ENCODE measurements around the gene GPR18.

Gene GPR18

GRCh38 chr13:99301056-99301838 is 43.1 kb upstream of the GPR18 start:
- peak; percentile 65 for TF ChIP-seq POLR2AphosphoS5 (IDR thresholded peaks at IDR 0.05; ENCODE audit: low read depth)
- no peak for TF ChIP-seq SPI1 (IDR thresholded peaks at IDR 0.05; ENCODE audit: borderline replicate concordance, low read depth)
- Histone ChIP-seq H3K27me3 (ENCODE audit: insufficient read depth, poor library complexity, severe bottlenecking) (no peaks in the 10 kb centered on the region), H3K4me3 (replicated peaks; ENCODE audit: insufficient read depth, low read length) (no peak overlapping the region), H3K27ac (replicated peaks) (peak overlapping the region; percentile 93)
- DNase-seq (ENCODE audit: low read depth in 1 of 2, low spot score in 1 of 2): no peak

GRCh38 chr13:99299920-99300341 is 41.8 kb upstream of the GPR18 start:
- H3K27me3 ChIP-seq (ENCODE audit: insufficient read depth, poor library complexity, severe bottlenecking): no peaks in the 10 kb centered on the region
- TF ChIP-seq POLR2AphosphoS5 (IDR thresholded peaks at IDR 0.05; ENCODE audit: low read depth) (peak; percentile 58), CTCF (IDR thresholded peaks at IDR 0.05; ENCODE audit: insufficient read depth, low read length) (no peak)
- DNase-seq (ENCODE audit: low read depth in 1 of 2, low spot score in 1 of 2): peak in 1 of 2 experiments; percentile 56
- H3K4me3 ChIP-seq (replicated peaks; ENCODE audit: insufficient read depth, low read length): no peak overlapping the region
- H3K27ac ChIP-seq (replicated peaks): peak overlapping the region; percentile 93

GRCh38 chr13:99299256-99299919 is 41.2 kb upstream of the GPR18 start:
- H3K27ac ChIP-seq (replicated peaks): peak overlapping the region; percentile 93
- TF ChIP-seq SPI1 (IDR thresholded peaks at IDR 0.05; ENCODE audit: borderline replicate concordance, low read depth) (no peak), GABPA (IDR thresholded peaks at IDR 0.05; ENCODE audit: low read depth) (no peak), POLR2AphosphoS5 (IDR thresholded peaks at IDR 0.05; ENCODE audit: low read depth) (no peak), CTCF (IDR thresholded peaks at IDR 0.05; ENCODE audit: insufficient read depth, low read length) (no peak), REST (IDR thresholded peaks at IDR 0.05; ENCODE audit: insufficient replicate concordance, low read depth) (no peak)
- DNase-seq (ENCODE audit: low read depth in 1 of 2, low spot score in 1 of 2): peak in 1 of 2 experiments; percentile 54
- H3K4me3 ChIP-seq (replicated peaks; ENCODE audit: insufficient read depth, low read length): no peak overlapping the region
- no peaks in the 10 kb centered on the region for H3K27me3 ChIP-seq (ENCODE audit: insufficient read depth, poor library complexity, severe bottlenecking)

GRCh38 chr13:99298056-99298455 is 39.9 kb upstream of the GPR18 start:
- Histone ChIP-seq H3K27ac (replicated peaks) (no peak overlapping the region), H3K4me3 (replicated peaks; ENCODE audit: insufficient read depth, low read length) (no peak overlapping the region), H3K27me3 (ENCODE audit: insufficient read depth, poor library complexity, severe bottlenecking) (no peaks in the 10 kb centered on the region)
- TF ChIP-seq POLR2AphosphoS5 (IDR thresholded peaks at IDR 0.05; ENCODE audit: low read depth) (no peak), CTCF (IDR thresholded peaks at IDR 0.05; ENCODE audit: insufficient read depth, low read length) (no peak), GABPA (IDR thresholded peaks at IDR 0.05; ENCODE audit: low read depth) (no peak), SPI1 (IDR thresholded peaks at IDR 0.05; ENCODE audit: borderline replicate concordance, low read depth) (no peak), REST (IDR thresholded peaks at IDR 0.05; ENCODE audit: insufficient replicate concordance, low read depth) (no peak)
- no peak for DNase-seq (ENCODE audit: low read depth in 1 of 2, low spot score in 1 of 2)
